Measurements from ENCODE around the gene CAPN15.

The CAPN15 gene

GRCh38 chr16:582614-583331, 55.3 kb downstream of the CAPN15 start:
- Histone ChIP-seq H3K4me1 (peaks cover 29 to 63% (median 55%) of the 10 kb centered on the region in 10 experiments), H3K4me3 (no peak overlapping the region), H3K9ac (peak overlapping the region in 10 of 11 experiments; percentile 22 to 66 (median 51); a peak in 16 of 22 replicates), H3K27me3 (no peaks in the 10 kb centered on the region), H4K20me1 (peaks cover 0 to 59% (median 26%) of the 10 kb centered on the region in 11 experiments; a peak in 14 of 22 replicates), H3K9me3 (replicated peaks in 1 of 11) (no peaks in the 10 kb centered on the region), H3K36me3 (peaks cover 0 to 10% (median 0%) of the 10 kb centered on the region in 11 experiments; a peak in 2 of 22 replicates), H3K4me2 (peak overlapping the region; percentile 21 to 89 (median 75); a peak in 20 of 22 replicates), H3K27ac (peak overlapping the region in 5 of 11 experiments; percentile 40 to 66 (median 58); a peak in 9 of 22 replicates)
- TF ChIP-seq Cebpa-rat (IDR thresholded peaks at IDR 0.05) = no peak

- Histone ChIP-seq H3K4me1 (peaks cover 33 to 62% (median 53%) of the 10 kb centered on the region in 10 experiments), H4K20me1 (peaks cover 0 to 58% (median 24%) of the 10 kb centered on the region in 11 experiments; a peak in 13 of 22 replicates), H3K27me3 (no peaks in the 10 kb centered on the region), H3K4me3 (no peak overlapping the region), H3K9ac (peak overlapping the region in 10 of 11 experiments; percentile 22 to 66 (median 51); a peak in 17 of 22 replicates), H3K9me3 (replicated peaks in 1 of 11) (no peaks in the 10 kb centered on the region), H3K4me2 (peak overlapping the region; percentile 21 to 89 (median 75)), H3K36me3 (peaks cover 0 to 8% (median 0%) of the 10 kb centered on the region in 11 experiments; a peak in 2 of 22 replicates), H3K27ac (peak overlapping the region in 5 of 11 experiments; percentile 40 to 66 (median 58); a peak in 9 of 22 replicates)
- TF ChIP-seq Cebpa-rat (IDR thresholded peaks at IDR 0.05) = no peak
These were observed 55.9 kb downstream of the CAPN15 start for GRCh38 chr16:583470-583814.

- Histone ChIP-seq H3K4me1 (peaks cover 30 to 59% (median 49%) of the 10 kb centered on the region in 10 experiments), H3K9me3 (replicated peaks in 1 of 11) (no peaks in the 10 kb centered on the region), H3K4me3 (no peak overlapping the region), H3K4me2 (peak overlapping the region; percentile 21 to 89 (median 75)), H3K36me3 (peaks cover 0 to 8% (median 0%) of the 10 kb centered on the region in 11 experiments; a peak in 2 of 22 replicates), H4K20me1 (peaks cover 0 to 57% (median 22%) of the 10 kb centered on the region in 11 experiments; a peak in 12 of 22 replicates), H3K9ac (peak overlapping the region in 10 of 11 experiments; percentile 22 to 66 (median 51); a peak in 17 of 22 replicates), H3K27me3 (no peaks in the 10 kb centered on the region), H3K27ac (peak overlapping the region in 4 of 11 experiments; percentile 25 to 66 (median 59); a peak in 5 of 22 replicates)
- no peak for TF ChIP-seq Cebpa-rat (IDR thresholded peaks at IDR 0.05)
These were observed 56.5 kb downstream of the CAPN15 start for GRCh38 chr16:583815-584591.

GRCh38 chr16:585351-585750, 57.8 kb downstream of the CAPN15 start:
- Histone ChIP-seq H3K36me3 (peaks cover 0 to 8% (median 0%) of the 10 kb centered on the region in 11 experiments; a peak in 2 of 22 replicates), H3K4me2 (0 out of 22 replicates have a peak overlapping the region, but pooled peaks of 2 of the 11 experiments have one; percentile 6 to 10), H3K27me3 (no peaks in the 10 kb centered on the region), H3K4me3 (no peak overlapping the region), H4K20me1 (peaks cover 0 to 53% (median 22%) of the 10 kb centered on the region in 11 experiments; a peak in 15 of 22 replicates), H3K27ac (no peak overlapping the region), H3K4me1 (peaks cover 30 to 52% (median 43%) of the 10 kb centered on the region in 10 experiments), H3K9ac (peak overlapping the region in 1 of 11 experiments; percentile 41; a peak in 1 of 22 replicates), H3K9me3 (replicated peaks in 1 of 11) (no peaks in the 10 kb centered on the region)
- TF ChIP-seq Cebpa-rat (IDR thresholded peaks at IDR 0.05) = no peak

- H3K4me2 ChIP-seq = peak overlapping the region in 8 of 11 experiments; percentile 4 to 100 (median 94); a peak in 12 of 22 replicates
- no peak overlapping the region; a peak in 1 of 22 replicates for H3K27ac ChIP-seq
- peaks cover 36 to 59% (median 50%) of the 10 kb centered on the region in 10 experiments for H3K4me1 ChIP-seq
- H3K4me3 ChIP-seq = no peak overlapping the region
- peaks cover 0 to 3% (median 0%) of the 10 kb centered on the region in 11 experiments; a peak in 2 of 22 replicates for H3K36me3 ChIP-seq
- peaks cover 7 to 57% (median 30%) of the 10 kb centered on the region in 11 experiments; a peak in 17 of 22 replicates for H4K20me1 ChIP-seq
- peak overlapping the region in 7 of 11 experiments; percentile 91 to 99 (median 96); a peak in 9 of 22 replicates for H3K9ac ChIP-seq
- no peaks in the 10 kb centered on the region for H3K9me3 ChIP-seq (replicated peaks in 1 of 11)
- no peak for TF ChIP-seq Cebpa-rat (IDR thresholded peaks at IDR 0.05)
- no peaks in the 10 kb centered on the region for H3K27me3 ChIP-seq
These were observed 58.6 kb downstream of the CAPN15 start for GRCh38 chr16:586047-586644.

GRCh38 chr16:586645-587590, 59.4 kb downstream of the CAPN15 start:
- H3K27ac ChIP-seq = peak overlapping the region in 10 of 11 experiments; percentile 91 to 99 (median 96); a peak in 18 of 22 replicates
- H3K4me1 ChIP-seq = peaks cover 44 to 67% (median 58%) of the 10 kb centered on the region in 10 experiments
- peak overlapping the region; percentile 87 to 100 (median 94) for H3K4me2 ChIP-seq
- H4K20me1 ChIP-seq = peaks cover 13 to 65% (median 33%) of the 10 kb centered on the region in 11 experiments; a peak in 19 of 22 replicates
- H3K4me3 ChIP-seq = peak overlapping the region in 9 of 10 experiments; percentile 80 to 97 (median 90); a peak in 16 of 20 replicates
- no peak for TF ChIP-seq Cebpa-rat (IDR thresholded peaks at IDR 0.05)
- H3K9me3 ChIP-seq (replicated peaks in 1 of 11) = no peaks in the 10 kb centered on the region
- peaks cover 0 to 3% (median 0%) of the 10 kb centered on the region in 11 experiments; a peak in 1 of 22 replicates for H3K36me3 ChIP-seq
- no peaks in the 10 kb centered on the region for H3K27me3 ChIP-seq
- peak overlapping the region; percentile 91 to 99 (median 96) for H3K9ac ChIP-seq

- H3K4me3 ChIP-seq = peak overlapping the region; percentile 79 to 97 (median 88)
- H3K27ac ChIP-seq = peak overlapping the region; percentile 91 to 99 (median 96)
- H3K27me3 ChIP-seq = no peaks in the 10 kb centered on the region
- peaks cover 25 to 72% (median 40%) of the 10 kb centered on the region in 11 experiments; a peak in 19 of 22 replicates for H4K20me1 ChIP-seq
- H3K9ac ChIP-seq = peak overlapping the region; percentile 91 to 99 (median 96)
- H3K4me1 ChIP-seq = peaks cover 55 to 70% (median 61%) of the 10 kb centered on the region in 10 experiments
- H3K9me3 ChIP-seq (replicated peaks in 1 of 11) = no peaks in the 10 kb centered on the region
- H3K36me3 ChIP-seq = peaks cover 0 to 5% (median 0%) of the 10 kb centered on the region in 11 experiments; a peak in 5 of 22 replicates
- H3K4me2 ChIP-seq = peak overlapping the region; percentile 87 to 100 (median 94)
- TF ChIP-seq Cebpa-rat (IDR thresholded peaks at IDR 0.05) = no peak
These were observed 61.1 kb downstream of the CAPN15 start for GRCh38 chr16:588639-588888.
